Measurements from ENCODE around the gene ZSCAN31. TPM values are rescaled to one million over a fixed set of nuclear protein-coding genes. Genes with fewer than 3 reads are reported as not detected.

The ZSCAN31 gene
- 3.4 TPM for total RNA-seq
- polyA plus RNA-seq = 3.9 TPM
- long read RNA-seq, donor 1 = 0 reads
- long read RNA-seq, donor 2 = 0 reads
- long read RNA-seq, donor 3, partial matches to known transcripts = 7 of 10 reads
- long read RNA-seq, donor 3, other reads (novel, unspliced or antisense) = 0 of 10 reads
- long read RNA-seq, donor 4 = 0 reads
- long read RNA-seq, donor 5, partial matches to known transcripts = 0 of 1 reads
- long read RNA-seq, donor 5, other reads (novel, unspliced or antisense) = 0 of 1 reads
- long read RNA-seq, donor 6 = 0 reads
- long read RNA-seq, donor 7 = 0 reads
- long read RNA-seq, donor 8, partial matches to known transcripts = 0 of 1 reads
- long read RNA-seq, donor 8, other reads (novel, unspliced or antisense) = 0 of 1 reads
- long read RNA-seq, donor 9 = 0 reads
- long read RNA-seq, donor 10, partial matches to known transcripts = 0 of 2 reads
- long read RNA-seq, donor 10, other reads (novel, unspliced or antisense) = 0 of 2 reads

DNA sequence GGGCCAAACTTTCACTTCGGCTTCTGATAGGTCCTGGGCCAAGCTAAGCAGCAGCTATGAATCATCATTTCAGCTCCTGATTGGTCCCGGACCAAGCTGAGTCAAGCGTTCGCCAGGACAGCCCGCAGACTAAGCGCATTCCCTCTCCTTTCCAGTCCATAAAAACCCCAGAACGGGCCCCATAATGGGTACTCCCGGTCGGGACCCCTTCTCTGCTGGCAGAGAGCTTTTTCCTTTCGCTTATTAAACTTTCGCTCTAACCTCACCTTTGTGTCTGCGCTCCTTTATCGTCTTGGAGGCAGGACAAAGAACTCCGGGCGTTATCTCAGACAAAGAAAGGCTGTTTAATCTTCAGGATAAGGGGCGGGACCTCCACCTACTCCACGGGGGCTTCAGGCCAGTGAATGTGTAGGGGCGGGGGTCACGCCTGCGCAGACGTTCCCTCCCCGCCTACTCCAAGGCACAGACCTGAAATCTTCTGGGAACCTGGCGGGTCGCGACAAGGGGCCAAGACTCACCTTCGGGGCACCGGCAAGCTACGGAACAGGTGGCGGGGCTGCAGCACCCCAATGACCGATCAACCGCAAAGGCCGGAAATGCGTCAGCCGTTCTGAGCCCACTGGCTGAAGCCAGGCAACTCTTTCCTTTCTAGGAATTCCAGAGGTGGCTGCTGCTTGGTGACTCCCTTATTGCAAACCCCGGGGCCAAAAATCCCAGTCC lies at the start of gene ZSCAN31:
TSS of gene ZSCAN31 (minus strand) at position 585 of the 720 bp plus-strand sequence. CDS start 6,465 bp downstream, outside the sequence.
- WGBS = under 1% methylated on average over 35 of the region's 35 CpGs
- peak within 1 kb of the TSS; percentile 72 to 93 for H3K27ac ChIP-seq (ENCODE audit: low read depth in 1 of 2, low read length in 1 of 2)
- peak within 1 kb of the TSS; percentile 68 to 72 for H3K4me3 ChIP-seq (ENCODE audit: low read length in 2 of 2)
- H3K36me3 ChIP-seq (ENCODE audit: control insufficient read depth in 2 of 2, insufficient read depth in 2 of 2, low read length in 1 of 2) = no peaks in the 10 kb centered on the region
- H3K9me3 ChIP-seq (ENCODE audit: control insufficient read depth in 2 of 2, insufficient read depth in 1 of 2, low read length in 1 of 2) = no peaks in the 10 kb centered on the region
- H3K27me3 ChIP-seq (ENCODE audit: control insufficient read depth in 2 of 2, insufficient read depth in 1 of 2, low read length in 1 of 2) = no peaks in the 10 kb centered on the region
- DNase-seq (ENCODE audit: low read depth in 6 of 9, low spot score in 9 of 9) = peak; percentile 52 to 88 (median 67)
- peaks cover 9 to 10% of the 10 kb centered on the region in 2 donors for H3K4me1 ChIP-seq (ENCODE audit: control insufficient read depth in 2 of 2, insufficient read depth in 2 of 2, low read length in 2 of 2)

DNA sequence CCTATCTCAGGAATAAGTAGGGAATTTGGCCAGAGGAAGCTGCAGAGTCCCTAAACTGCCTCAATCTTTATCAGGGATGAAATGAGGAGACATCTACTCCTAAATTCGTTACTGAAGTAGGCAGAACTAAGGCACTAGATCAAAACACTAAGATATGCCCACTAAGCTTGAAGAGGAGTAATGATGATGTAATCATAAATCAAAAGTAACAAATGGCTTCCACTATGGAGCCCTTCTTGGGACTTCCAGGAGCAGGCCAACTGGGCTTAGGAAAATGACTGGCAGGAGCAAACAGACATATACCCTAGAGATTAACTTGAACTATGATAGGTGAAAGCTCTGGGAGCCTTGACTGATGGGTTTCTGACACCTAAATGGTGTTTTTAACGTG lies 48.2 kb upstream of the ZSCAN31 start:
- Histone ChIP-seq H3K27ac (ENCODE audit: low read depth in 1 of 2, low read length in 1 of 2) (no peak overlapping the region), H3K4me3 (ENCODE audit: low read length in 2 of 2) (no peak overlapping the region), H3K27me3 (ENCODE audit: control insufficient read depth in 2 of 2, insufficient read depth in 1 of 2, low read length in 1 of 2) (no peaks in the 10 kb centered on the region), H3K36me3 (ENCODE audit: control insufficient read depth in 2 of 2, insufficient read depth in 2 of 2, low read length in 1 of 2) (peaks cover 17 to 52% of the 10 kb centered on the region in 2 donors), H3K9me3 (ENCODE audit: control insufficient read depth in 2 of 2, insufficient read depth in 1 of 2, low read length in 1 of 2) (no peaks in the 10 kb centered on the region), H3K4me1 (ENCODE audit: control insufficient read depth in 2 of 2, insufficient read depth in 2 of 2, low read length in 2 of 2) (peaks cover 0 to 7% of the 10 kb centered on the region in 2 donors)
- no peak for DNase-seq (ENCODE audit: low read depth in 6 of 9, low spot score in 9 of 9)
- 93% methylated on average over 2 of the region's 2 CpGs for WGBS

DNA sequence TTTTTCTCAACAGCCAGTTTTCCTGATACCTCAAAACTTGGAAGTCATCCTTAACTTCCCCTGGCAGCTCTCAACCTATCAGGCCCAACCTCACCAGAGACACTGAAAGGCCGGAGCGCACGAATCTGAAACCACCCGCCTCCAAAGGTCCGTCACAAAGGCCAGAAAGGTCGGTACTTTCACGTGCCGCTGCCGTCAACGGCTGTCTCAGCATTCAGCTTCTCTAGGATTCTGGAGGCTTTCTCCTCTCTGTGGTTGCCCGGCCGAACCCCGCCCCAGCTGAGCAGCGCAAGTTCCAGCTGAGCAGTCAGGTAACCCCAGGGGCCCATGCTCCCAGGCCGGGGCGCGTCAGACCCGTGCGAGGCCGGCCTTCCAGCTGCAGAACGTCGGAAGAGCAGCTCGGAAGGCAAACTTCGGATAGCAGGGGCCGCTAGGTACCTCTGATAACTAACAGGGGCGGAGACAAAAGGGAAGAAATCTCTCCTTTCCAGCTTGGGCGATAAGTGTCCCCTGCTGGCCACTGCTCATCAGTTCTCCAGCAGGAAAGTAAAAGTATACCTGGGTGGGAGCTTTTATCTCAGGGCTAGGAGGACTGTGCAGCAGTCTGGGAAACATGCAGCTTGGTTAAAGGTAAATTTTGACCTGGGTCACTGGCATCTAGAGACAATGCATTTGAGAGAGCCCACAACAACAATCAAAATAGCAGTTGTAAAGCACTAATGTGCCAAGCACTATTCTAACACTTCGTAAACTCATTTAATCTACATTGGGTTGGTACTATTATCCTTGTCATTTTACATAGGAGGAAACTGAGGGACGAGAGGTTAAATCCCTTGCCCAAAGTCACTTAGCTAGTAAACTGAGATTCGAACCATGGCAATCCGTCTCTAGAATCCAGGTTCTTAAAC lies 47.5 kb upstream of the ZSCAN31 start:
- Histone ChIP-seq H3K27ac (ENCODE audit: low read depth in 1 of 2, low read length in 1 of 2) (peak overlapping the region; percentile 9 to 46), H3K9me3 (ENCODE audit: control insufficient read depth in 2 of 2, insufficient read depth in 1 of 2, low read length in 1 of 2) (no peaks in the 10 kb centered on the region), H3K36me3 (ENCODE audit: control insufficient read depth in 2 of 2, insufficient read depth in 2 of 2, low read length in 1 of 2) (peaks cover 17 to 52% of the 10 kb centered on the region in 2 donors), H3K4me1 (ENCODE audit: control insufficient read depth in 2 of 2, insufficient read depth in 2 of 2, low read length in 2 of 2) (peaks cover 0 to 7% of the 10 kb centered on the region in 2 donors), H3K4me3 (ENCODE audit: low read length in 2 of 2) (peak overlapping the region; percentile 32 to 36), H3K27me3 (ENCODE audit: control insufficient read depth in 2 of 2, insufficient read depth in 1 of 2, low read length in 1 of 2) (no peaks in the 10 kb centered on the region)
- peak in 7 of 9 donors; percentile 6 to 65 (median 34) for DNase-seq (ENCODE audit: low read depth in 6 of 9, low spot score in 9 of 9)
- WGBS = 18% methylated on average over 31 of the region's 31 CpGs

- no peak for DNase-seq (ENCODE audit: low read depth in 6 of 9, low spot score in 9 of 9)
- over 99% methylated on average over 2 of the region's 2 CpGs for WGBS
- peaks cover 13 to 38% of the 10 kb centered on the region in 2 donors for H3K36me3 ChIP-seq (ENCODE audit: control insufficient read depth in 2 of 2, insufficient read depth in 2 of 2, low read length in 1 of 2)
- H3K27me3 ChIP-seq (ENCODE audit: control insufficient read depth in 2 of 2, insufficient read depth in 1 of 2, low read length in 1 of 2) = no peaks in the 10 kb centered on the region
- H3K9me3 ChIP-seq (ENCODE audit: control insufficient read depth in 2 of 2, insufficient read depth in 1 of 2, low read length in 1 of 2) = no peaks in the 10 kb centered on the region
- no peak overlapping the region for H3K27ac ChIP-seq (ENCODE audit: low read depth in 1 of 2, low read length in 1 of 2)
- H3K4me3 ChIP-seq (ENCODE audit: low read length in 2 of 2) = no peak overlapping the region
- peaks cover 0 to 7% of the 10 kb centered on the region in 2 donors for H3K4me1 ChIP-seq (ENCODE audit: control insufficient read depth in 2 of 2, insufficient read depth in 2 of 2, low read length in 2 of 2)
Observed at GRCh38 chr6:28380381-28380780, 44.4 kb upstream of the ZSCAN31 start.

- no peak overlapping the region for H3K27ac ChIP-seq (ENCODE audit: low read depth in 1 of 2, low read length in 1 of 2)
- H3K4me3 ChIP-seq (ENCODE audit: low read length in 2 of 2) = no peak overlapping the region
- H3K27me3 ChIP-seq (ENCODE audit: control insufficient read depth in 2 of 2, insufficient read depth in 1 of 2, low read length in 1 of 2) = no peaks in the 10 kb centered on the region
- DNase-seq (ENCODE audit: low read depth in 6 of 9, low spot score in 9 of 9) = no peak
- no peaks in the 10 kb centered on the region for H3K9me3 ChIP-seq (ENCODE audit: control insufficient read depth in 2 of 2, insufficient read depth in 1 of 2, low read length in 1 of 2)
- H3K4me1 ChIP-seq (ENCODE audit: control insufficient read depth in 2 of 2, insufficient read depth in 2 of 2, low read length in 2 of 2) = peaks cover 0 to 6% of the 10 kb centered on the region in 2 donors
- H3K36me3 ChIP-seq (ENCODE audit: control insufficient read depth in 2 of 2, insufficient read depth in 2 of 2, low read length in 1 of 2) = peaks cover 13 to 38% of the 10 kb centered on the region in 2 donors
Observed at GRCh38 chr6:28378644-28379043, 42.7 kb upstream of the ZSCAN31 start.

DNA sequence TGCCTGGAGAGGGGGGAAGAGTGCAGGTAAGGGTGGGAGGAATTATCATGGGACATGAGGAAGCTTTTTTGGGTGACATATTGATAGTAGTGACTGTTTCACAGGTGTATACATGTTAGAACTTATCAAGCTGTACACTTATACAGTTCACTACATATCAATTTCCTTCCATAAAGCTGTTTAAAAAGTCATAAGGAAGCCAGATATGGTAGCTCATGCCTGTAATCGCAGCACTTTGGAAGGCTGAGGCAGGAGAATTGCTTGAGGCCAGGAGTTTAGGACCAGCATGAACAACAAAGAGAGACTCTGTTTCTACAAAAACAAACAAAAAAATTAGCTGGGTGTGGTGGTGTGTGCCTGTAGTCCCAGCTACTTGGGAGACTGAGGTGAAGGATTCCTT lies 41.9 kb upstream of the ZSCAN31 start:
- Histone ChIP-seq H3K4me1 (ENCODE audit: control insufficient read depth in 2 of 2, insufficient read depth in 2 of 2, low read length in 2 of 2) (no peaks in the 10 kb centered on the region), H3K4me3 (ENCODE audit: low read length in 2 of 2) (no peak overlapping the region), H3K27me3 (ENCODE audit: control insufficient read depth in 2 of 2, insufficient read depth in 1 of 2, low read length in 1 of 2) (no peaks in the 10 kb centered on the region), H3K36me3 (ENCODE audit: control insufficient read depth in 2 of 2, insufficient read depth in 2 of 2, low read length in 1 of 2) (peaks cover 13 to 38% of the 10 kb centered on the region in 2 donors), H3K27ac (ENCODE audit: low read depth in 1 of 2, low read length in 1 of 2) (no peak overlapping the region), H3K9me3 (ENCODE audit: control insufficient read depth in 2 of 2, insufficient read depth in 1 of 2, low read length in 1 of 2) (no peaks in the 10 kb centered on the region)
- WGBS = 97% methylated on average over 1 of the region's 1 CpG
- DNase-seq (ENCODE audit: low read depth in 6 of 9, low spot score in 9 of 9) = no peak

DNA sequence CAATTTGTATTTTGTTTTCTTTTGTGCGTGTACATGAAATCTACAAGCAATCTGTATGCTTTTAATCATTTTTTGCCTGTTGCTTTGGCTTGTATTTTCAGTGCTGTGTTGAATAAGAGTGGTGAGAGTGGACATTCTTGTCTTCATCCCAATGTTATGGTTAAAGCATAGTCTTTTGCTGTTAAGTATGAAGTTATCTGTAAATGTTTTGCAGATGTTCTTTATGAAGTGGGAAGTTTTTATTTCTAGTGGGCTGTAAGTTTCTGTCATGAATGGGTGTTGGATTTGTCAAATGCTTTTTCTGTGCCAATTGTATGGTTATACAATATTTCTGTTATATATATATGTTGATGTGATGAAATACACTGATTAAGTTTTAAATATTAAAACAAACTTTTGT lies 38.0 kb upstream of the ZSCAN31 start:
- no peaks in the 10 kb centered on the region for H3K27me3 ChIP-seq (ENCODE audit: control insufficient read depth in 2 of 2, insufficient read depth in 1 of 2, low read length in 1 of 2)
- no peak for DNase-seq (ENCODE audit: low read depth in 6 of 9, low spot score in 9 of 9)
- H3K9me3 ChIP-seq (ENCODE audit: control insufficient read depth in 2 of 2, insufficient read depth in 1 of 2, low read length in 1 of 2) = no peaks in the 10 kb centered on the region
- WGBS = 99% methylated on average over 1 of the region's 1 CpG
- peaks cover 2 to 5% of the 10 kb centered on the region in 2 donors for H3K36me3 ChIP-seq (ENCODE audit: control insufficient read depth in 2 of 2, insufficient read depth in 2 of 2, low read length in 1 of 2)
- no peak overlapping the region for H3K27ac ChIP-seq (ENCODE audit: low read depth in 1 of 2, low read length in 1 of 2)
- H3K4me3 ChIP-seq (ENCODE audit: low read length in 2 of 2) = no peak overlapping the region
- no peaks in the 10 kb centered on the region for H3K4me1 ChIP-seq (ENCODE audit: control insufficient read depth in 2 of 2, insufficient read depth in 2 of 2, low read length in 2 of 2)

DNA sequence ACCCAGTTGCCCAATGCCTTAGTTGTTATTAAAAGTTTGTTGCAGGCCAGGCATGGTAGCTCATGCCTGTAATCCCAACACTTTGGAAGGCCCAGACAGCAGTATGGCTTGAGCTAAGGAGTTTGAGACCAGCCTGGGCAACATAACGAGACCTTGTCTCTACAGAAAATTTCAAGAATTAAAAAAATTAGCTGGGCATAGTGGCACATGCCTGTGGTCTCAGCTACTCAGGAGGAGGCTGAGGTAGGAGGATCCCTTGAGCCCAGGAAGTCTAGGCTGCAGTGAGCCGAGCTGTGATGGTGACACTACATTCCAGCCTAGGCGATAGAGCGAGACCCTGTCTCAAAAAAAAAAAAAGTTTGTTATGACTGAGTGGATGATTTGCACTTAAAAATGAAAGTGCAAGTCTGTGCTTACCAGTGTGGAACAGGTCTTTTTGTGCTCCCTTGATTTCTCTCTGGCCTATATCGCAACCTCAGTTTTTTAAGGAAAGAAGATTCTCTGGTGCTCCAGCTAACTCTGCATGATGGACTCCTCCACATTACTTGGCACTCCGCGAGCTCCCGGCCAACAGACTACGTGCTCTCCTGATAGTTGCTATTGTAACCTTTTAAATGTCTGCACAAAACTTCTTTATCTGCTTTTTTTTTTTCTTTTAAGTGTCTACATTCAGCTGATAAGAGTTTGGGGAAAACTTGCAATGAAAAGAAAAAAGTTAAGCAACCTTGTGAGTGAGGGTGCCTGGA lies 35.9 kb upstream of the ZSCAN31 start:
- no peaks in the 10 kb centered on the region for H3K27me3 ChIP-seq (ENCODE audit: control insufficient read depth in 2 of 2, insufficient read depth in 1 of 2, low read length in 1 of 2)
- H3K4me1 ChIP-seq (ENCODE audit: control insufficient read depth in 2 of 2, insufficient read depth in 2 of 2, low read length in 2 of 2) = no peaks in the 10 kb centered on the region
- 95% methylated on average over 9 of the region's 9 CpGs for WGBS
- H3K36me3 ChIP-seq (ENCODE audit: control insufficient read depth in 2 of 2, insufficient read depth in 2 of 2, low read length in 1 of 2) = peaks cover 0 to 2% of the 10 kb centered on the region in 2 donors
- no peak for DNase-seq (ENCODE audit: low read depth in 6 of 9, low spot score in 9 of 9)
- no peak overlapping the region for H3K27ac ChIP-seq (ENCODE audit: low read depth in 1 of 2, low read length in 1 of 2)
- H3K9me3 ChIP-seq (ENCODE audit: control insufficient read depth in 2 of 2, insufficient read depth in 1 of 2, low read length in 1 of 2) = no peaks in the 10 kb centered on the region
- H3K4me3 ChIP-seq (ENCODE audit: low read length in 2 of 2) = no peak overlapping the region

Measured in thymus (tissue), 14 donors.